ENCODE measurements around the gene STX8.
A peak's percentile ranks its signal among the peaks of the same experiment; 100 is the strongest.
"Not testable (repeated sequence)": the region's sequence is repeated elsewhere in the genome, so short reads cannot be mapped to it uniquely, and the experiment has no call there.

The STX8 gene

GRCh38 chr17:9557857-9558256 lies 17.8 kb downstream of the STX8 start:
- intact Hi-C loops (cut with DNase I): no loop called here
- no peak for DNase-seq

- DNase-seq: no peak
- intact Hi-C loops (cut with DNase I): no loop called here
Observed at GRCh38 chr17:9557161-9557755, 18.4 kb downstream of the STX8 start.

- intact Hi-C loops (cut with DNase I); DNase-seq: not testable (repeated sequence)
Observed at GRCh38 chr17:9554715-9555114, 20.9 kb downstream of the STX8 start.

GRCh38 chr17:9553596-9553995 lies 22.0 kb downstream of the STX8 start:
- no peak for DNase-seq

GRCh38 chr17:9553181-9553580 lies 22.4 kb downstream of the STX8 start:
- intact Hi-C loops (cut with DNase I): no loop called here
- no peak for DNase-seq

More at GRCh38 chr17:9553596-9553995, 22.0 kb downstream of the STX8 start:
- intact Hi-C loops (cut with DNase I): no loop called here

- intact Hi-C loops (cut with DNase I): no loop called here
Observed at GRCh38 chr17:9549215-9549614, 26.4 kb downstream of the STX8 start.

GRCh38 chr17:9544221-9544620 lies 31.4 kb downstream of the STX8 start:
- intact Hi-C loops (cut with DNase I): no loop called here
- no peak for DNase-seq

More at GRCh38 chr17:9549215-9549614, 26.4 kb downstream of the STX8 start:
- DNase-seq: no peak

- intact Hi-C loops (cut with DNase I): no loop called here
- DNase-seq: no peak
Observed at GRCh38 chr17:9541718-9542117, 33.9 kb downstream of the STX8 start.

GRCh38 chr17:9538626-9539025 lies 37.0 kb downstream of the STX8 start:
- no peak for DNase-seq
- intact Hi-C loops (cut with DNase I): no loop called here

GRCh38 chr17:9537177-9537776 lies 38.3 kb downstream of the STX8 start:
- DNase-seq: no peak
- intact Hi-C loops (cut with DNase I): no loop called here

- intact Hi-C loops (cut with DNase I): no loop called here
- DNase-seq: peak in 1 of 10 donors; percentile 6
Observed at GRCh38 chr17:9536061-9536460, 39.6 kb downstream of the STX8 start.

GRCh38 chr17:9533441-9533840 lies 42.2 kb downstream of the STX8 start:
- no peak for DNase-seq
- intact Hi-C loops (cut with DNase I): no loop called here

GRCh38 chr17:9532715-9533114 lies 42.9 kb downstream of the STX8 start:
- intact Hi-C loops (cut with DNase I): no loop called here

GRCh38 chr17:9531034-9531433 lies 44.6 kb downstream of the STX8 start:
- intact Hi-C loops (cut with DNase I): no loop called here
- no peak for DNase-seq

More at GRCh38 chr17:9532715-9533114, 42.9 kb downstream of the STX8 start:
- no peak for DNase-seq

GRCh38 chr17:9529033-9529700 lies 46.5 kb downstream of the STX8 start:
- intact Hi-C loops (cut with DNase I): no loop called here
- DNase-seq: no peak

GRCh38 chr17:9527788-9528187 lies 47.8 kb downstream of the STX8 start:
- no peak for DNase-seq
- intact Hi-C loops (cut with DNase I): no loop called here

GRCh38 chr17:9522074-9522473 lies 53.5 kb downstream of the STX8 start:
- peak in 1 of 10 donors; percentile 21 for DNase-seq
- intact Hi-C loops (cut with DNase I): loop anchor here (1.0 to 5.0 kb wide), 2 partner anchors 410 to 531 kb away; no protein-coding TSS in a partner anchor

GRCh38 chr17:9521062-9521461 lies 54.6 kb downstream of the STX8 start:
- intact Hi-C loops (cut with DNase I): loop anchor here (5.0 kb wide), 1 partner anchor 409 kb away; no protein-coding TSS in a partner anchor

GRCh38 chr17:9520649-9521048 lies 55.0 kb downstream of the STX8 start:
- intact Hi-C loops (cut with DNase I): loop anchor here (5.0 kb wide), 1 partner anchor 408 kb away; no protein-coding TSS in a partner anchor

More at GRCh38 chr17:9521062-9521461, 54.6 kb downstream of the STX8 start:
- DNase-seq: no peak

GRCh38 chr17:9519583-9520272 lies 55.9 kb downstream of the STX8 start:
- intact Hi-C loops (cut with DNase I): loop anchor here (5.0 kb wide), 1 partner anchor 407 kb away; no protein-coding TSS in a partner anchor
- no peak for DNase-seq

More at GRCh38 chr17:9520649-9521048, 55.0 kb downstream of the STX8 start:
- DNase-seq: no peak

GRCh38 chr17:9517396-9517795 lies 58.2 kb downstream of the STX8 start:
- intact Hi-C loops (cut with DNase I): no loop called here
- no peak for DNase-seq

All from posterior cingulate gyrus (tissue), 11 donors.